ENCODE measurements around the gene GMPR2.

DNA sequence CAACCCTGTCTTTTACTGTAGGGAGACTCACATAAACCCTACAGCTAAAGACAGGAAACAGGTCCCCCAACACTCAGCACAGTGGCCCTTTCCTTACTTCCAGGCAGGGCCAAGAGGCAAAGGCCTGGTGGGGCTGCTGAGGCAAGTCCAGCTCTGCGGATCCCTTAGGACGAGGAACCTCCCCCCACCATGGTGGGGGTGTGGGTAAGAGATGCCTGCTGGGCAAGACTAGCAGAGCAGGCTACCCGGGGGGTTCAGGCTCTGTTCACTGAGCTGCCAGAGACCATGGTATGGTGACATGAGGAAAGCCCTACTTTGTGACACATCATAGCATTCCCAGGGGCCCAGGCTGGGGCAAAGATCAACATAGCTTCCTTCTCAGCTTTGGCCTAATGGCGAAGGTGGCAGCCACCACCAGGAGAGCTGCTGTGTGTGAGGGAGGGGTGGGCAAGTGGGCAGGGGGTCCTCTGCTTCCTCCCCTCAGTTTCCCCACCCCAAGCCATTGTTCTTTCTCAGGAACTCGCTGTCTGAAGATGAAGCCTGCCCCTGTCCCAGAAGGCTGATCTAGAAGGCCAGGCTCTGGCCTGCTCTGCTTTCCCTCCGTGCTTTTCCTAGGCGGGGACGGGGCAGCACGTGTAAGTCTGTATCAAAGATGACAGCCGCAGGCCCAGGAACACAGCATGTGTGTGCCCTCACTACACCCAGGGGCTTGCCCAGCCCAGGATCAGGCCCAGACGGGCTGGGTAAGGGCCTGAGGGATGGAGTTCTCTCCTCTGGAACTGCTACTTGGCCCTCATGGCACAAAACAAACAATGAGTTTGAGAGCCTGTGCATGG is 19.8 kb downstream of the GMPR2 start:
- no peak for TF ChIP-seq EGR1 (IDR thresholded peaks at IDR 0.05)
- no peak for TF ChIP-seq TAF1 (IDR thresholded peaks at IDR 0.05; ENCODE audit: low read depth)
- TF ChIP-seq, protein P1, sequence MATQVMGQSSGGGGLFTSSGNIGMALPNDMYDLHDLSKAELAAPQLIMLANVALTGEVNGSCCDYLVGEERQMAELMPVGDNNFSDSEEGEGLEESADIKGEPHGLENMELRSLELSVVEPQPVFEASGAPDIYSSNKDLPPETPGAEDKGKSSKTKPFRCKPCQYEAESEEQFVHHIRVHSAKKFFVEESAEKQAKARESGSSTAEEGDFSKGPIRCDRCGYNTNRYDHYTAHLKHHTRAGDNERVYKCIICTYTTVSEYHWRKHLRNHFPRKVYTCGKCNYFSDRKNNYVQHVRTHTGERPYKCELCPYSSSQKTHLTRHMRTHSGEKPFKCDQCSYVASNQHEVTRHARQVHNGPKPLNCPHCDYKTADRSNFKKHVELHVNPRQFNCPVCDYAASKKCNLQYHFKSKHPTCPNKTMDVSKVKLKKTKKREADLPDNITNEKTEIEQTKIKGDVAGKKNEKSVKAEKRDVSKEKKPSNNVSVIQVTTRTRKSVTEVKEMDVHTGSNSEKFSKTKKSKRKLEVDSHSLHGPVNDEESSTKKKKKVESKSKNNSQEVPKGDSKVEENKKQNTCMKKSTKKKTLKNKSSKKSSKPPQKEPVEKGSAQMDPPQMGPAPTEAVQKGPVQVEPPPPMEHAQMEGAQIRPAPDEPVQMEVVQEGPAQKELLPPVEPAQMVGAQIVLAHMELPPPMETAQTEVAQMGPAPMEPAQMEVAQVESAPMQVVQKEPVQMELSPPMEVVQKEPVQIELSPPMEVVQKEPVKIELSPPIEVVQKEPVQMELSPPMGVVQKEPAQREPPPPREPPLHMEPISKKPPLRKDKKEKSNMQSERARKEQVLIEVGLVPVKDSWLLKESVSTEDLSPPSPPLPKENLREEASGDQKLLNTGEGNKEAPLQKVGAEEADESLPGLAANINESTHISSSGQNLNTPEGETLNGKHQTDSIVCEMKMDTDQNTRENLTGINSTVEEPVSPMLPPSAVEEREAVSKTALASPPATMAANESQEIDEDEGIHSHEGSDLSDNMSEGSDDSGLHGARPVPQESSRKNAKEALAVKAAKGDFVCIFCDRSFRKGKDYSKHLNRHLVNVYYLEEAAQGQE (IDR thresholded peaks at IDR 0.05; ENCODE audit: low read depth), result no peak
- TF ChIP-seq NFIC (IDR thresholded peaks at IDR 0.05), result no peak
- TF ChIP-seq MAX (IDR thresholded peaks at IDR 0.05), result no peak
- TF ChIP-seq ZBTB7A (IDR thresholded peaks at IDR 0.05; ENCODE audit: low read depth), result no peak
- TF ChIP-seq EP300 (IDR thresholded peaks at IDR 0.05; ENCODE audit: borderline replicate concordance), result no peak
- no peak for TF ChIP-seq FOXM1 (IDR thresholded peaks at IDR 0.05; ENCODE audit: borderline replicate concordance, low read depth)
- no peak for TF ChIP-seq TCF12 (IDR thresholded peaks at IDR 0.05; ENCODE audit: low read depth)
- no peak for TF ChIP-seq CREB1 (IDR thresholded peaks at IDR 0.05; ENCODE audit: low read depth)
